Keratinocyte (primary cell): Measurements from ENCODE around the gene SCML2. TPM values are rescaled to one million over a fixed set of nuclear protein-coding genes. Genes with fewer than 3 reads are reported as not detected.

ENCODE experiments used
- DNase-seq: peaks from one replicate; pipeline ENCODE4 v3.0.0-alpha.2; 2011; ENCODE audit warnings: low read depth, missing footprints, low spot score
- FAIRE-seq: peaks from 2 replicates; lab custom pipeline; 2011; peaks lifted over from hg19 to GRCh38; lab: Jason Lieb, UNC
- H2AFZ ChIP-seq: 2 replicates; pipeline ENCODE4 v1.6.0; 2012; ENCODE audit warnings: low read length, control low read depth, inconsistent platforms; ENCODE audit not compliant: control insufficient read depth
- H3K27ac ChIP-seq: 2 replicates; pipeline ENCODE4 v1.5.1; 2011; ENCODE audit warnings: low read length; ENCODE audit not compliant: control insufficient read depth, insufficient read depth
- H3K27me3 ChIP-seq: 3 replicates; pipeline ENCODE4 v1.6.0; 2011; ENCODE audit warnings: low read length; ENCODE audit not compliant: control insufficient read depth, insufficient read depth; ENCODE audit errors: extremely low read depth
- H3K36me3 ChIP-seq, 2 experiments: 2 replicates in 1 of 2; 3 replicates in 1 of 2; pipeline ENCODE4 v1.5.1; 2011; ENCODE audit warnings: low read length in 2 of 2, mild to moderate bottlenecking in 1 of 2; ENCODE audit not compliant: control insufficient read depth in 2 of 2, insufficient read depth in 2 of 2; ENCODE audit errors: extremely low read depth in 1 of 2
- H3K4me1 ChIP-seq: 3 replicates; pipeline ENCODE4 v1.5.1; 2011; ENCODE audit warnings: low read length; ENCODE audit not compliant: control insufficient read depth, insufficient read depth; ENCODE audit errors: extremely low read depth
- H3K4me2 ChIP-seq: 3 replicates; pipeline ENCODE4 v1.6.0; 2011; ENCODE audit warnings: low read depth, low read length; ENCODE audit not compliant: control insufficient read depth, insufficient read depth; ENCODE audit errors: extremely low read depth
- H3K4me3 ChIP-seq, 3 experiments: fragments of 200-600 bp in 1 of 3; sonication (generic) in 1 of 3; 2 replicates in 2 of 3; 3 replicates in 1 of 3; pipeline ENCODE4 v1.5.1; 2011 to 2016; ENCODE audit warnings: low read length in 3 of 3, mild to moderate bottlenecking in 3 of 3, control low read depth in 2 of 3, inconsistent platforms in 1 of 3, low read depth in 1 of 3, mixed read lengths in 1 of 3, mixed run types in 1 of 3, moderate library complexity in 1 of 3; ENCODE audit not compliant: control insufficient read depth in 2 of 3, insufficient read depth in 2 of 3; ENCODE audit errors: extremely low read depth in 1 of 3
- H3K79me2 ChIP-seq: 2 replicates; pipeline ENCODE4 v1.6.0; 2012; ENCODE audit warnings: low read length; ENCODE audit not compliant: control insufficient read depth, insufficient read depth
- H3K9ac ChIP-seq: 3 replicates; pipeline ENCODE4 v1.6.0; 2011; ENCODE audit warnings: low read length; ENCODE audit not compliant: control insufficient read depth, insufficient read depth; ENCODE audit errors: extremely low read depth
- H3K9me1 ChIP-seq: 3 replicates; pipeline ENCODE4 v1.6.0; 2011; ENCODE audit warnings: low read length; ENCODE audit not compliant: control insufficient read depth, insufficient read depth; ENCODE audit errors: extremely low read depth
- H3K9me3 ChIP-seq: 2 replicates; pipeline ENCODE4 v1.5.1; 2012; ENCODE audit warnings: low read depth, low read length; ENCODE audit not compliant: control insufficient read depth
- H4K20me1 ChIP-seq: 3 replicates; pipeline ENCODE4 v1.6.0; 2011; ENCODE audit warnings: low read length; ENCODE audit not compliant: control insufficient read depth, insufficient read depth; ENCODE audit errors: extremely low read depth
- EZH2 ChIP-seq: IDR thresholded peaks from one replicate; pipeline ENCODE4 v1.6.1; 2012; ENCODE audit warnings: inconsistent platforms, mild to moderate bottlenecking, low read length, moderate library complexity
- dilution Hi-C: fragments of 300-500 bp; cut with MboI; formaldehyde crosslinking; loops from one replicate; pipeline ENCODE4 v1.7.0; 2020; ENCODE audit warnings: low sequenced_read_pairs; ENCODE audit not compliant: extremely low pct_ligation_motif_present
- polyA plus RNA-seq, 5 experiments: library from polyadenylated mRNA; depleted of rRNA in 3 of 5; stranded (reverse) in 3 of 5; stranded (forward) in 1 of 5; unstranded in 1 of 5; fragments of >200 nt; gene quantifications; 1 replicate in 1 of 5; 2 replicates in 3 of 5; 3 replicates in 1 of 5; pipeline versions ENCODE4 v1.2.1 to v1.2.3, GENCODE V29; 2011 to 2012; ENCODE audit warnings: missing spikeins in 2 of 5, low read depth in 1 of 5, low replicate concordance in 1 of 5
- TF ChIP-seq, protein P1 (sequence below), 3 experiments: IDR thresholded peaks in 1 of 3; conservative IDR thresholded peaks in 1 of 3; optimal IDR thresholded peaks in 1 of 3; 2 replicates in 2 of 3; 3 replicates in 1 of 3; pipeline versions ENCODE3 to v1.5.1; 2011; ENCODE audit warnings: low read length in 3 of 3, mild to moderate bottlenecking in 3 of 3, moderate library complexity in 2 of 3, control low read depth in 1 of 3, inconsistent platforms in 1 of 3; ENCODE audit not compliant: insufficient read depth in 2 of 3; ENCODE audit errors: extremely low read depth in 1 of 3

SCML2 gene
- polyA plus RNA-seq, 1 donor (not counting 4 experiments of a cell fraction or from before 2014, with no cell fraction given): 0.64 TPM

DNA sequence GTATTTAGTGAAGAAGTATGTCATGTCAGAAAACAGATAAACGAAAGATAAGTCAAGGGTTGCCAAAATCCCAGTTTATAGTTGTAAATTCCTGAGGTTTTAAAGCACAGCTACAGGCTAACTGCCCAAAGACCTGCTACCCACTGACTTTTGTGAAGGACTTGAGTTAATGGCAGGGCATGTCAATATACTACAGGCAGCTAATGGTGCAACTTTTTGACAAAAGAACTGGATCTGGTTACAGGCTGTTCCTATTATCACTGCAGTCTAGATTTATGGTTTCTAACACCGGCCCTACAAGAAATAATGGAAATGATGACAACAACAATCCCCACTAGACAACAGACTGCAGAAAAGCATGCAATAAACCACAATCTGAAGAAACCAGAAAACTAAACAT lies 6.4 kb downstream of the SCML2 start:
- no peak overlapping the region for H3K4me2 ChIP-seq
- H3K27me3 ChIP-seq: no peaks in the 10 kb centered on the region
- TF ChIP-seq, protein P1, sequence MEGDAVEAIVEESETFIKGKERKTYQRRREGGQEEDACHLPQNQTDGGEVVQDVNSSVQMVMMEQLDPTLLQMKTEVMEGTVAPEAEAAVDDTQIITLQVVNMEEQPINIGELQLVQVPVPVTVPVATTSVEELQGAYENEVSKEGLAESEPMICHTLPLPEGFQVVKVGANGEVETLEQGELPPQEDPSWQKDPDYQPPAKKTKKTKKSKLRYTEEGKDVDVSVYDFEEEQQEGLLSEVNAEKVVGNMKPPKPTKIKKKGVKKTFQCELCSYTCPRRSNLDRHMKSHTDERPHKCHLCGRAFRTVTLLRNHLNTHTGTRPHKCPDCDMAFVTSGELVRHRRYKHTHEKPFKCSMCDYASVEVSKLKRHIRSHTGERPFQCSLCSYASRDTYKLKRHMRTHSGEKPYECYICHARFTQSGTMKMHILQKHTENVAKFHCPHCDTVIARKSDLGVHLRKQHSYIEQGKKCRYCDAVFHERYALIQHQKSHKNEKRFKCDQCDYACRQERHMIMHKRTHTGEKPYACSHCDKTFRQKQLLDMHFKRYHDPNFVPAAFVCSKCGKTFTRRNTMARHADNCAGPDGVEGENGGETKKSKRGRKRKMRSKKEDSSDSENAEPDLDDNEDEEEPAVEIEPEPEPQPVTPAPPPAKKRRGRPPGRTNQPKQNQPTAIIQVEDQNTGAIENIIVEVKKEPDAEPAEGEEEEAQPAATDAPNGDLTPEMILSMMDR (optimal IDR thresholded peaks at IDR 0.05 in 1 of 3, IDR thresholded peaks at IDR 0.05 in 1 of 3, conservative IDR thresholded peaks at IDR 0.05 in 1 of 3; ENCODE audit: extremely low read depth in 1 of 3, insufficient read depth in 2 of 3, low read length in 3 of 3): no peak
- no peak for TF ChIP-seq EZH2
- H3K4me1 ChIP-seq: no peaks in the 10 kb centered on the region
- H3K9me1 ChIP-seq: no peaks in the 10 kb centered on the region
- no peak overlapping the region for H3K9ac ChIP-seq
- H3K79me2 ChIP-seq: no peaks in the 10 kb centered on the region
- no peak overlapping the region for H2AFZ ChIP-seq
- H4K20me1 ChIP-seq: no peaks in the 10 kb centered on the region
- FAIRE-seq (no peak), DNase-seq (no peak)
- no peaks in the 10 kb centered on the region for H3K9me3 ChIP-seq
- H3K27ac ChIP-seq: no peak overlapping the region
- H3K36me3 ChIP-seq: no peaks in the 10 kb centered on the region
- dilution Hi-C loops: no loop called here
- H3K4me3 ChIP-seq: no peak overlapping the region

GRCh38 chrX:18309401-18309800 lies 45.1 kb downstream of the SCML2 start:
- Histone ChIP-seq H3K9ac (no peak overlapping the region), H3K27ac (no peak overlapping the region), H3K79me2 (no peaks in the 10 kb centered on the region), H3K36me3 (no peaks in the 10 kb centered on the region), H4K20me1 (no peaks in the 10 kb centered on the region), H2AFZ (no peak overlapping the region), H3K4me3 (no peak overlapping the region), H3K27me3 (no peaks in the 10 kb centered on the region), H3K4me1 (no peaks in the 10 kb centered on the region), H3K9me3 (no peaks in the 10 kb centered on the region), H3K9me1 (no peaks in the 10 kb centered on the region), H3K4me2 (no peak overlapping the region)
- no peak for FAIRE-seq
- dilution Hi-C loops: no loop called here
- no peak for TF ChIP-seq EZH2
- TF ChIP-seq, protein P1 (optimal IDR thresholded peaks at IDR 0.05 in 1 of 3, IDR thresholded peaks at IDR 0.05 in 1 of 3, conservative IDR thresholded peaks at IDR 0.05 in 1 of 3; ENCODE audit: extremely low read depth in 1 of 3, insufficient read depth in 2 of 3, low read length in 3 of 3): no peak
- no peak for DNase-seq
